Kidney epithelial cell (primary cell): Measurements from ENCODE around the gene PRKD1. TPM values are rescaled to one million over a fixed set of nuclear protein-coding genes. Genes with fewer than 3 reads are reported as not detected.
A peak's percentile ranks its signal among the peaks of the same experiment; 100 is the strongest.

Source experiments
- DNase-seq: peaks from one replicate; pipeline ENCODE4 v3.0.0-alpha.2; 2010; ENCODE audit warnings: low read depth
- H3K27me3 ChIP-seq: 2 replicates; pipeline ENCODE4 v1.6.0; 2011; ENCODE audit warnings: low read length; ENCODE audit not compliant: control insufficient read depth, insufficient read depth
- H3K36me3 ChIP-seq: 2 replicates; pipeline ENCODE4 v1.5.1; 2011; ENCODE audit warnings: low read length; ENCODE audit not compliant: control insufficient read depth, insufficient read depth
- H3K4me3 ChIP-seq: 2 replicates; pipeline ENCODE4 v1.5.1; 2011; ENCODE audit warnings: low read depth, mild to moderate bottlenecking, control low read depth, low read length
- total RNA-seq: library from RNA; depleted of rRNA; stranded (reverse); fragments of >200 nt; gene quantifications from 2 replicates; pipeline ENCODE4 v1.2.3, GENCODE V29; 2015
- TF ChIP-seq, protein P1 (sequence below): IDR thresholded peaks from 2 replicates; pipeline ENCODE4 v1.5.1; 2011; ENCODE audit warnings: mild to moderate bottlenecking, moderate library complexity, low read length, control low read depth, inconsistent platforms; ENCODE audit not compliant: insufficient read depth, poor library complexity, severe bottlenecking

The PRKD1 gene
- total RNA-seq, 1 donor from 2014 or later = 7.2 TPM

DNA sequence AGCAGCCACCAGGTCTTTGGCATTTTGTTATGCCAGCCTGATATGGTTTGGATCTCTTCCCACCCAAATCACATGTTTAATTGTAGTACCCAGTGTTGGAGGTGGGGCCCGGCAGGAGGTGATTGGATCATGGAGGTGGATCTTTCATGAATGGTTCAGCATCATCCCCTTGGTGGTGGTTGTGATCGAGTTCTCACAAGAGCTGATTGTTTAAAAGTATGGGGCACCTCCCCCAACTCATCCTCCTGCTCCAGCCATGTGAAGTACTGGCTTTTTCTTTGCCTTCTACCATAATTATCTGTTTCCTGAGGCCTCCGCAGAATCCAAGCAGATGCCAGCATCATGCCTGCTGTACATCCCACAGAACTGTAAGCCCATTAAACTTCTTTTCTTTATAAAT is 12.8 kb upstream of the PRKD1 start:
- TF ChIP-seq, protein P1, sequence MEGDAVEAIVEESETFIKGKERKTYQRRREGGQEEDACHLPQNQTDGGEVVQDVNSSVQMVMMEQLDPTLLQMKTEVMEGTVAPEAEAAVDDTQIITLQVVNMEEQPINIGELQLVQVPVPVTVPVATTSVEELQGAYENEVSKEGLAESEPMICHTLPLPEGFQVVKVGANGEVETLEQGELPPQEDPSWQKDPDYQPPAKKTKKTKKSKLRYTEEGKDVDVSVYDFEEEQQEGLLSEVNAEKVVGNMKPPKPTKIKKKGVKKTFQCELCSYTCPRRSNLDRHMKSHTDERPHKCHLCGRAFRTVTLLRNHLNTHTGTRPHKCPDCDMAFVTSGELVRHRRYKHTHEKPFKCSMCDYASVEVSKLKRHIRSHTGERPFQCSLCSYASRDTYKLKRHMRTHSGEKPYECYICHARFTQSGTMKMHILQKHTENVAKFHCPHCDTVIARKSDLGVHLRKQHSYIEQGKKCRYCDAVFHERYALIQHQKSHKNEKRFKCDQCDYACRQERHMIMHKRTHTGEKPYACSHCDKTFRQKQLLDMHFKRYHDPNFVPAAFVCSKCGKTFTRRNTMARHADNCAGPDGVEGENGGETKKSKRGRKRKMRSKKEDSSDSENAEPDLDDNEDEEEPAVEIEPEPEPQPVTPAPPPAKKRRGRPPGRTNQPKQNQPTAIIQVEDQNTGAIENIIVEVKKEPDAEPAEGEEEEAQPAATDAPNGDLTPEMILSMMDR = no peak
- H3K36me3 ChIP-seq = no peaks in the 10 kb centered on the region
- no peaks in the 10 kb centered on the region for H3K27me3 ChIP-seq
- DNase-seq = no peak
- H3K4me3 ChIP-seq = no peak overlapping the region

DNA sequence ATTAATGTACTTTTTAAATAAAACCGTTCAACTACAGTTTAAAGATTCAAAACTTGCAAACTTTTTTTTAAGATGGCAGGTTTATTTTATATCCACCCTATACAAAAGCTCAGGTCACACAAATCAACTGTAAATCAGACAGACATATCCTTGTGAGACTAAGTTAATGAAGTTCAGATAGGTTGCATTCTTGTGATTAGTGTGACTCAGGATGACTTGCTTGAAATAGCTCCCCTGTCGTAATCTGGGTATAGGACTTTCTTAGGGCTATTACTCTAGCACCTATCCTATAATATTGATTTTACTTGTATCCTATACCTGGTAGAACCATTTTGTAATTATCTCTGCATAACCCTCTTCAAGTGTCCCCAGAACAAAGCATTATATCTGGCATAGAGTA is 9.5 kb upstream of the PRKD1 start:
- no peaks in the 10 kb centered on the region for H3K36me3 ChIP-seq
- H3K4me3 ChIP-seq = no peak overlapping the region
- DNase-seq = no peak
- H3K27me3 ChIP-seq = no peaks in the 10 kb centered on the region
- TF ChIP-seq, protein P1 = no peak

DNA sequence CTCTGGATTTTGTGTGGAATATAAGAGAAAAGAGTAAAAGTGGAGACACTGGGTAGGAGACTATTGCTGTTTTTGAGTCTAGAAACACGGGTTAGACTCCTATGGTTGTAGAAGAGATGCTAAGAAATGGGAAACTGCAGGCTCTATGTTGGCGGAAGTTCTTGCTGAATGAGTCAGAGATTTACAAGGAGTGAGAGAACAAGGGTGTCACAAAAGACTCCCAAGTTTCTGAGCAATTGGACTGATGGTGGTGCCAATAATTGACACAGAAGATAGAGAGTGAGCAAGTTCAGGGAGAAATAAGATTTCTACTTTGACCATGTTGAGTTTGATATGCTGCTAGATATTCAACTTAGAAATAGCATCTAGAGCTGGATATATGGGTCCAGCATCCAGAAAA is 2.6 kb upstream of the PRKD1 start:
- Histone ChIP-seq H3K36me3 (no peaks in the 10 kb centered on the region), H3K27me3 (no peaks in the 10 kb centered on the region)

DNA sequence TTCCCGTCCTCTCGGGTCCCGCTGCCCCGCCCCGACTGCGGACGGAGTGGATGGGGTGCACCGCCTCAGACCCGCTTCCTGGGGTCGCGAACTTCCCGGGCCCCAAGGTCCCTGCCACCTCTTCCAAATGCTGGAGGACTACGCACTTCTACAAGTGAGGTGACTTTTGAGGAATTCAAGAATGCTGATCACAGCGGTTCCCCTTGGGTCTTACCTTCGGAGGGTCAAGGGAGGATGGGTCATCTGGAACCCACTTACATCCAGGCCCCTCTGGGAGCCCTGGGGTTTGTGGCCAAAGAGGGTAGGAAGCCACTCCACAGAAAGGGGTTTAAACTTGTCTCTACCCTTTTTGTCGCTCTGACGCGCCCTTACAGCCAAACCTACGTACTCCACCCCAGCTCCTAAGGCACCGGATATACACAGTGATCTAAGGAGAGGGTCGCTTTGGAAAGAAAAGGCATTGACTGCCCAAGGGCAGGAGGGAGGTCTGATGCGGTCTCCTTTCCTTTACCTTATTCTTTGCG is 532 bp upstream of the PRKD1 start:
- peak overlapping the region; percentile 69 for H3K4me3 ChIP-seq
- DNase-seq = no peak
- TF ChIP-seq, protein P1 = no peak
- H3K27me3 ChIP-seq = no peaks in the 10 kb centered on the region
- H3K36me3 ChIP-seq = no peaks in the 10 kb centered on the region

More for the DNA sequence above, 2.6 kb upstream of the PRKD1 start:
- H3K4me3 ChIP-seq = no peak overlapping the region
- TF ChIP-seq, protein P1 = no peak
- no peak for DNase-seq

DNA sequence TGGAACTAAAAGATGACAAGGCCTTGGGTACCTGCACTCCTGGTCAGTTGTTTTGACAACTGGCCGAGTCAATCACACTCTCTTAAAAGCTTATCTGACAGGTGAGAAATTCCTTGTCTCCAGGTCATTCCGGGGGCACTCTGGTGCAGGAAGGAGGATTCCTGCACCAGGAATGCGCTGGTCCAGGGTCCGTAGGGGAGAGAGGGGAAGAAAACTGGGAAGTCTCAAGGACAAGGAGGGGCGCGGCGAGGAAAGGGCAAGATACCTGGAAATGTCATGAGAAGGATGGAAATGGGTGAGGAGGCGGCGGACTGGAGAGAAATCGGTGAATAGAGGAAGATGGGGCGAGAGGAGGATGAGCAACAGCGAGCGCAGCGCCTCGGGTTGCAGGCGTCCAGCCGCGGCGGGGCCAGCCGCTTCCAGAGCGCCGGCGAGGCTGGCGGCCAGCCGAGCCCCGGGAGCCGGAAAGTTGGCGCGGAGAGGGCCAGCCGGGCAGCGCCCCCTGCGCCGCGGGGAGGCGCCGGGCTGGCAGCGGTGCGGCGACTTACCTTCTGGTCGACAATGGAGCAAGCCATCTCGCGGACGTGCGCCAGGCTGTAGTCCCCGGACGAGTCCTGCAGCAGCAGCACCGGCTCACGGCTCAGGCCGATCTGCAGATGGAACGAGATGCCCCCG is 809 bp downstream of the PRKD1 start:
- DNase-seq = no peak
- Histone ChIP-seq H3K4me3 (peak overlapping the region; percentile 69), H3K36me3 (no peaks in the 10 kb centered on the region), H3K27me3 (no peaks in the 10 kb centered on the region)
- TF ChIP-seq, protein P1 = no peak

DNA sequence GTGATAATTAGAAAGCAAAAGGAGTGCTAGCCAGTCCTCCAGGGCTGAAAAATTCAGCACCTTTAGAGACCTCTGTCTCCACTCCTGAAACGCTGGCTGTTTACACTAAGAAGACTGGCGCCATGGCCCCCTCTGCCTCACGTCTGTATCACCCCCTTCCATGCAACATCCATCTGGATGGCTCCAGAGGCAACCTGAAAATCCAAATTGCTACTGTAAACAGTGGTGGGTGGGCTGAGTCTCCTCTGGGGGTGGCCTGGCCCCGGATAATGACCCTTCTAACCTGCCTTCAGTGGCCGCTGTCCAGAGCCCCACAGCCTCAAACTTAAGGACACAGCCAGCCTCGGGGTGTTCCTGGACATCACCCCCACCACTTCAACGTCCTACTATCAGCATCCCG is 1.4 kb downstream of the PRKD1 start:
- peak overlapping the region; percentile 69 for H3K4me3 ChIP-seq
- H3K27me3 ChIP-seq = no peaks in the 10 kb centered on the region
- H3K36me3 ChIP-seq = no peaks in the 10 kb centered on the region
- TF ChIP-seq, protein P1 = no peak
- no peak for DNase-seq
